HEK293 (cell line): ENCODE results near the gene HUNK.

Experiments used
- CTCF ChIA-PET: fragments of 350-600 bp; formaldehyde crosslinking; extraction: SDS; loops from one replicate; lab custom pipeline; 2021; ENCODE audit warnings: antibody characterized with exemption; lab: Yijun Ruan, JAX
- POLR2A ChIA-PET: fragments of 300-600 bp; formaldehyde crosslinking; extraction: SDS; loops from one replicate; lab custom pipeline; 2020; ENCODE audit warnings: antibody characterized with exemption, inconsistent platforms; lab: Yijun Ruan, JAX
- H3K27ac ChIP-seq: fragments of 200-500 bp; sonication (Bioruptor generic); 2 replicates; pipeline ENCODE4 v1.5.1; 2014; ENCODE audit warnings: low read depth, low read length, control low read depth, inconsistent platforms; ENCODE audit errors: extremely low read depth
- H3K36me3 ChIP-seq, 2 experiments: fragments of 200-500 bp in 1 of 2; sonication (Bioruptor generic) in 1 of 2; 1 replicate in 1 of 2; 2 replicates in 1 of 2; pipeline ENCODE4 v1.5.1; 2014 to 2017; ENCODE audit warnings: inconsistent platforms in 2 of 2, low read length in 2 of 2; ENCODE audit not compliant: control insufficient read depth in 2 of 2, insufficient read depth in 1 of 2
- H3K4me1 ChIP-seq: fragments of 200-500 bp; sonication (Bioruptor generic); 2 replicates; pipeline ENCODE4 v1.5.1; 2014; ENCODE audit warnings: mild to moderate bottlenecking, low read length, inconsistent platforms; ENCODE audit not compliant: control insufficient read depth, insufficient read depth
- H3K4me3 ChIP-seq: 2 replicates; pipeline ENCODE4 v1.5.1; 2011; ENCODE audit warnings: low read depth, mild to moderate bottlenecking, control low read depth, low read length, moderate library complexity
- H3K9me3 ChIP-seq: fragments of 200-500 bp; sonication (Bioruptor generic); 2 replicates; pipeline ENCODE4 v1.5.1; 2014; ENCODE audit warnings: low read depth, low read length, inconsistent platforms; ENCODE audit not compliant: control insufficient read depth, insufficient read depth
- BCL6B ChIP-seq: fragments of 450-650 bp; formaldehyde crosslinking; IDR thresholded peaks from 2 replicates; pipeline ENCODE4 v1.5.1; 2017; ENCODE audit warnings: missing biosample characterization, missing genetic modification characterization
- HOXD13 ChIP-seq: sonication (generic); formaldehyde crosslinking; IDR thresholded peaks from 2 replicates; pipeline ENCODE4 v1.8.0; 2022; ENCODE audit warnings: missing genetic modification reagents, borderline replicate concordance
- KLF1 ChIP-seq: fragments of 450-650 bp; formaldehyde crosslinking; IDR thresholded peaks from 2 replicates; pipeline ENCODE4 v1.5.1; 2016; ENCODE audit warnings: missing biosample characterization, missing genetic modification characterization
- MYNN ChIP-seq: fragments of 450-650 bp; formaldehyde crosslinking; IDR thresholded peaks from 2 replicates; pipeline ENCODE4 v1.5.1; 2016; ENCODE audit warnings: missing biosample characterization, missing genetic modification characterization, borderline replicate concordance
- RBAK ChIP-seq: fragments of 450-650 bp; formaldehyde crosslinking; IDR thresholded peaks from 2 replicates; pipeline ENCODE4 v1.5.1; 2016; ENCODE audit warnings: missing biosample characterization, missing genetic modification characterization
- SCRT1 ChIP-seq: fragments of 450-650 bp; formaldehyde crosslinking; IDR thresholded peaks from 2 replicates; pipeline ENCODE4 v1.5.1; 2016; ENCODE audit warnings: missing biosample characterization, missing genetic modification characterization, borderline replicate concordance
- SETDB1 ChIP-seq: IDR thresholded peaks from one replicate; pipeline ENCODE4 v1.6.1; 2017; ENCODE audit warnings: mild to moderate bottlenecking, low read length, moderate library complexity, mixed read lengths; ENCODE audit not compliant: insufficient read length
- YY1 ChIP-seq: fragments of 450-650 bp; formaldehyde crosslinking; IDR thresholded peaks from 2 replicates; pipeline ENCODE4 v1.5.1; 2018; ENCODE audit warnings: missing biosample characterization, missing genetic modification characterization
- ZBTB48 ChIP-seq: fragments of 450-650 bp; formaldehyde crosslinking; IDR thresholded peaks from 2 replicates; pipeline ENCODE4 v1.5.1; 2016; ENCODE audit warnings: missing biosample characterization, missing genetic modification characterization
- ZBTB49 ChIP-seq: fragments of 450-650 bp; formaldehyde crosslinking; IDR thresholded peaks from 2 replicates; pipeline ENCODE4 v1.5.1; 2016; ENCODE audit warnings: missing biosample characterization, missing genetic modification characterization, low read depth
- ZFHX2 ChIP-seq: fragments of 450-650 bp; formaldehyde crosslinking; conservative IDR thresholded peaks from 2 replicates; pipeline ENCODE4 v1.5.1; 2016; ENCODE audit warnings: missing biosample characterization, missing genetic modification characterization
- ZIC2 ChIP-seq: fragments of 450-650 bp; formaldehyde crosslinking; IDR thresholded peaks from 2 replicates; pipeline ENCODE4 v1.5.1; 2016; ENCODE audit warnings: missing biosample characterization, missing genetic modification characterization
- ZNF146 ChIP-seq: fragments of 450-650 bp; formaldehyde crosslinking; IDR thresholded peaks from 2 replicates; pipeline ENCODE4 v1.5.1; 2016; ENCODE audit warnings: missing biosample characterization, missing genetic modification characterization
- ZNF214 ChIP-seq: fragments of 450-650 bp; formaldehyde crosslinking; IDR thresholded peaks from 2 replicates; pipeline ENCODE4 v1.5.1; 2017; ENCODE audit warnings: missing biosample characterization, mild to moderate bottlenecking, missing genetic modification characterization, borderline replicate concordance
- ZNF239 ChIP-seq: fragments of 450-650 bp; formaldehyde crosslinking; IDR thresholded peaks from 2 replicates; pipeline ENCODE4 v1.5.1; 2016; ENCODE audit warnings: missing biosample characterization, missing genetic modification characterization
- ZNF426 ChIP-seq: fragments of 450-650 bp; formaldehyde crosslinking; IDR thresholded peaks from 2 replicates; pipeline ENCODE4 v1.5.1; 2017; ENCODE audit warnings: missing biosample characterization, missing genetic modification characterization, mild to moderate bottlenecking, inconsistent platforms, moderate library complexity
- ZNF529 ChIP-seq: fragments of 450-650 bp; formaldehyde crosslinking; IDR thresholded peaks from 2 replicates; pipeline ENCODE4 v1.5.1; 2017; ENCODE audit warnings: missing genetic modification characterization, missing biosample characterization; ENCODE audit not compliant: insufficient replicate concordance
- ZNF561 ChIP-seq: fragments of 450-650 bp; IDR thresholded peaks from 2 replicates; pipeline ENCODE4 v1.5.1; 2018; ENCODE audit warnings: missing biosample characterization, missing genetic modification characterization, borderline replicate concordance
- ZNF664 ChIP-seq: fragments of 450-650 bp; formaldehyde crosslinking; IDR thresholded peaks from 2 replicates; pipeline ENCODE4 v1.5.1; 2016; ENCODE audit warnings: missing biosample characterization, missing genetic modification characterization
- ZNF677 ChIP-seq: fragments of 450-650 bp; IDR thresholded peaks from 2 replicates; pipeline ENCODE4 v1.5.0; 2018; ENCODE audit warnings: missing biosample characterization, mild to moderate bottlenecking, missing genetic modification characterization, moderate library complexity
- ZSCAN16 ChIP-seq: fragments of 450-650 bp; formaldehyde crosslinking; IDR thresholded peaks from 2 replicates; pipeline ENCODE4 v1.5.1; 2016; ENCODE audit warnings: missing biosample characterization, missing genetic modification characterization
- TF ChIP-seq, protein P1 (sequence below): fragments of 450-650 bp; formaldehyde crosslinking; conservative IDR thresholded peaks from 2 replicates; pipeline ENCODE4 v1.5.1; 2016; ENCODE audit warnings: low read depth, missing biosample characterization, missing genetic modification characterization
- TF ChIP-seq, protein P2 (sequence below): fragments of 450-650 bp; formaldehyde crosslinking; IDR thresholded peaks from 2 replicates; pipeline ENCODE4 v1.5.1; 2016; ENCODE audit warnings: missing biosample characterization, missing genetic modification characterization

HUNK gene

GRCh38 chr21:31877463-31877957 is 4.7 kb downstream of the HUNK start:
- Histone ChIP-seq H3K4me1 (peaks cover 3% of the 10 kb centered on the region; the same call in 1 of the 2 replicates), H3K27ac (no peak overlapping the region), H3K4me3 (no peak overlapping the region), H3K36me3 (no peaks in the 10 kb centered on the region), H3K9me3 (no peaks in the 10 kb centered on the region)
- POLR2A ChIA-PET = no interaction called here
- no peak for TF ChIP-seq ZNF677
- no peak for TF ChIP-seq ZSCAN16 (tag by site-specific recombination)
- TF ChIP-seq YY1 (tag by site-specific recombination) = no peak
- TF ChIP-seq SCRT1 (tag by site-specific recombination) = no peak
- TF ChIP-seq, protein P1, sequence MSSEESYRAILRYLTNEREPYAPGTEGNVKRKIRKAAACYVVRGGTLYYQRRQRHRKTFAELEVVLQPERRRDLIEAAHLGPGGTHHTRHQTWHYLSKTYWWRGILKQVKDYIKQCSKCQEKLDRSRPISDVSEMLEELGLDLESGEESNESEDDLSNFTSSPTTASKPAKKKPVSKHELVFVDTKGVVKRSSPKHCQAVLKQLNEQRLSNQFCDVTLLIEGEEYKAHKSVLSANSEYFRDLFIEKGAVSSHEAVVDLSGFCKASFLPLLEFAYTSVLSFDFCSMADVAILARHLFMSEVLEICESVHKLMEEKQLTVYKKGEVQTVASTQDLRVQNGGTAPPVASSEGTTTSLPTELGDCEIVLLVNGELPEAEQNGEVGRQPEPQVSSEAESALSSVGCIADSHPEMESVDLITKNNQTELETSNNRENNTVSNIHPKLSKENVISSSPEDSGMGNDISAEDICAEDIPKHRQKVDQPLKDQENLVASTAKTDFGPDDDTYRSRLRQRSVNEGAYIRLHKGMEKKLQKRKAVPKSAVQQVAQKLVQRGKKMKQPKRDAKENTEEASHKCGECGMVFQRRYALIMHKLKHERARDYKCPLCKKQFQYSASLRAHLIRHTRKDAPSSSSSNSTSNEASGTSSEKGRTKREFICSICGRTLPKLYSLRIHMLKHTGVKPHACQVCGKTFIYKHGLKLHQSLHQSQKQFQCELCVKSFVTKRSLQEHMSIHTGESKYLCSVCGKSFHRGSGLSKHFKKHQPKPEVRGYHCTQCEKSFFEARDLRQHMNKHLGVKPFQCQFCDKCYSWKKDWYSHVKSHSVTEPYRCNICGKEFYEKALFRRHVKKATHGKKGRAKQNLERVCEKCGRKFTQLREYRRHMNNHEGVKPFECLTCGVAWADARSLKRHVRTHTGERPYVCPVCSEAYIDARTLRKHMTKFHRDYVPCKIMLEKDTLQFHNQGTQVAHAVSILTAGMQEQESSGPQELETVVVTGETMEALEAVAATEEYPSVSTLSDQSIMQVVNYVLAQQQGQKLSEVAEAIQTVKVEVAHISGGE = no peak
- TF ChIP-seq RBAK (tag by site-specific recombination) = no peak
- no peak for TF ChIP-seq ZNF561
- TF ChIP-seq ZNF664 (tag by site-specific recombination) = no peak
- no peak for TF ChIP-seq BCL6B
- CTCF ChIA-PET = interaction anchor here (1.4 kb wide), 1 partner anchor 10 kb away, joined by 3 read pairs; no protein-coding TSS in a partner anchor

DNA sequence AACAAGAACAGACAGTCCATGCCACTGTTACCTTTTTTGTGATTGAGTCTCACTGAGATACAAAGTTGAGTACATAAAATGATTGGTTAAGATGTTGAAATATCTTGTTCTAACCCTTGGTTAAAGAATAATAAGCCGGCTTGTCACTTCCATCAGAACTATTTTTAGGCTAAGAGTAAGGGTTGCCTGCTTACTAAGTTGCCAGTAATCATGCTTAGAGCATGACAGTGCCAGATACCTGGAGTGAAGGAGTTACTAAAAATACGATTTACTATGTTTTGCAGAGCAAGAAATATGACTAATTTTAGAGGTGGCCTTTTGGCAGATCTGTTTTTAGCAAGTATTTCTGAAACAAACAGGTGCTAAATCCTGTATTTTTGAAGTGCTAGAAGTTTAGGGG is 6.0 kb downstream of the HUNK start:
- H3K36me3 ChIP-seq = no peaks in the 10 kb centered on the region
- H3K4me3 ChIP-seq = no peak overlapping the region
- peaks cover 3% of the 10 kb centered on the region; the same call in 1 of the 2 replicates for H3K4me1 ChIP-seq
- ChIA-PET POLR2A (no interaction called here), CTCF (no interaction called here)
- no peak overlapping the region for H3K27ac ChIP-seq
- H3K9me3 ChIP-seq = no peaks in the 10 kb centered on the region
- TF ChIP-seq ZNF146 (tag by site-specific recombination) (no peak), ZIC2 (tag by site-specific recombination) (no peak), ZNF426 (tag by site-specific recombination) (no peak), ZFHX2 (tag by site-specific recombination) (no peak), ZNF239 (tag by site-specific recombination) (no peak), ZNF214 (tag by site-specific recombination) (no peak), ZBTB48 (tag by site-specific recombination) (no peak), MYNN (tag by site-specific recombination) (no peak), ZNF529 (no peak), KLF1 (no peak), ZBTB49 (tag by site-specific recombination) (no peak), SETDB1 (no peak), HOXD13 (no peak), ZNF677 (no peak)
- TF ChIP-seq, protein P2, sequence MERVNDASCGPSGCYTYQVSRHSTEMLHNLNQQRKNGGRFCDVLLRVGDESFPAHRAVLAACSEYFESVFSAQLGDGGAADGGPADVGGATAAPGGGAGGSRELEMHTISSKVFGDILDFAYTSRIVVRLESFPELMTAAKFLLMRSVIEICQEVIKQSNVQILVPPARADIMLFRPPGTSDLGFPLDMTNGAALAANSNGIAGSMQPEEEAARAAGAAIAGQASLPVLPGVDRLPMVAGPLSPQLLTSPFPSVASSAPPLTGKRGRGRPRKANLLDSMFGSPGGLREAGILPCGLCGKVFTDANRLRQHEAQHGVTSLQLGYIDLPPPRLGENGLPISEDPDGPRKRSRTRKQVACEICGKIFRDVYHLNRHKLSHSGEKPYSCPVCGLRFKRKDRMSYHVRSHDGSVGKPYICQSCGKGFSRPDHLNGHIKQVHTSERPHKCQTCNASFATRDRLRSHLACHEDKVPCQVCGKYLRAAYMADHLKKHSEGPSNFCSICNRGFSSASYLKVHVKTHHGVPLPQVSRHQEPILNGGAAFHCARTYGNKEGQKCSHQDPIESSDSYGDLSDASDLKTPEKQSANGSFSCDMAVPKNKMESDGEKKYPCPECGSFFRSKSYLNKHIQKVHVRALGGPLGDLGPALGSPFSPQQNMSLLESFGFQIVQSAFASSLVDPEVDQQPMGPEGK = no peak
